H1 (cell line): ENCODE measurements around the gene ATP6V0A4. TPM values are rescaled to one million over a fixed set of nuclear protein-coding genes. Genes with fewer than 3 reads are reported as not detected.

Experiments used
- TAF1 ChIP-seq: IDR thresholded peaks from 2 replicates; pipeline ENCODE4 v1.6.1; 2011; ENCODE audit warnings: mild to moderate bottlenecking, low read depth, low read length
- TEAD4 ChIP-seq: IDR thresholded peaks from 2 replicates; pipeline ENCODE4 v1.6.1; 2012; ENCODE audit warnings: low read depth, low read length, inconsistent platforms, mixed read lengths
- polyA plus RNA-seq, 7 experiments: library from polyadenylated mRNA; depleted of rRNA in 3 of 7; stranded (reverse) in 5 of 7; unstranded in 2 of 7; fragments of >200 nt in 5 of 7; fragments of 200-250 nt in 2 of 7; gene quantifications; 1 replicate in 5 of 7; 2 replicates in 1 of 7; 4 replicates in 1 of 7; pipeline versions ENCODE4 v1.2.1 to v1.2.3, GENCODE V29; 2011 to 2013; ENCODE audit warnings: missing spikeins in 2 of 7, mixed read lengths in 2 of 7
- total RNA-seq: library from RNA; stranded (reverse); fragmentation: NEBNext Ultra II Directional; extraction: Animal tissue kit (Norgen Biotek cat#: 25700); gene quantifications from 2 replicates; pipeline ENCODE4 v1.2.1, GENCODE V29; 2021
- TF ChIP-seq, protein P1 (sequence below): IDR thresholded peaks from 2 replicates; pipeline ENCODE4 v1.6.1; 2011; ENCODE audit warnings: low read length, improper control_type of control experiment

Gene ATP6V0A4
- total and polyA plus RNA-seq, 2 of the 8 experiments (the other 6 are each of a cell fraction or from before 2014, with no cell fraction given), result 0.47 to 1.6 TPM

DNA sequence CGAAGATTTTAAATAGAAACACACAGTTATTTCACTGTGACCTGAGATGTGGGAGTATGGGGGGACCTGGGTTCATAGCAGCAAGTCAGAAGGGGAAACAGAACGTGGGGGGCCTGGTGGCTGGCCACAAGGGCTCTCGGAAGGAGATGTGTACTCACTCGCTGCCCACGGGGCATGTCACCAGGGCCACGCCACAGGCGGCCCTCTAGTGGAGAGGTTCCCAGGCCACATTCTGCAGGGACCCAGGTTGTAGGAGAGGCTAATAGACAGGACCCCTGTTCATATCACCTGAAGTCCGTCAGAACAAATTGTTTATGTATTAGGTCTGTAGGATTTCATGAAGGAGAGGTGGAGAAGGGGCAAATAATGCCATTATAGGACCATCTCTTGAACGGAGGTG, 71.7 kb downstream of the ATP6V0A4 start (continued):
- TF ChIP-seq, protein P1, sequence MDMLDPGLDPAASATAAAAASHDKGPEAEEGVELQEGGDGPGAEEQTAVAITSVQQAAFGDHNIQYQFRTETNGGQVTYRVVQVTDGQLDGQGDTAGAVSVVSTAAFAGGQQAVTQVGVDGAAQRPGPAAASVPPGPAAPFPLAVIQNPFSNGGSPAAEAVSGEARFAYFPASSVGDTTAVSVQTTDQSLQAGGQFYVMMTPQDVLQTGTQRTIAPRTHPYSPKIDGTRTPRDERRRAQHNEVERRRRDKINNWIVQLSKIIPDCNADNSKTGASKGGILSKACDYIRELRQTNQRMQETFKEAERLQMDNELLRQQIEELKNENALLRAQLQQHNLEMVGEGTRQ, result no peak
- no peak for TF ChIP-seq TEAD4
- no peak for TF ChIP-seq TAF1
